ENCODE data around the gene C11orf24.

C11orf24 gene

GRCh38 chr11:68271781-68272608 is at the start of gene C11orf24:
Gene C11orf24 (minus strand): TSS chr11:68271973. CDS start chr11:68263767, 8,206 bp downstream.
- Histone ChIP-seq H3K4me3 (ENCODE audit: low read depth in 1 of 2, low read length in 2 of 2) (peak within 1 kb of the TSS; percentile 83 to 84), H3K27me3 (ENCODE audit: low read depth, low read length) (no peaks in the 10 kb centered on the region), H3K4me1 (ENCODE audit: control insufficient read depth in 1 of 2, insufficient read depth in 2 of 2, low read length in 2 of 2) (peaks cover 0 to 28% of the 10 kb centered on the region in 2 donors), H3K36me3 (ENCODE audit: control insufficient read depth in 1 of 2, insufficient read depth in 2 of 2, low read length in 2 of 2) (peaks cover 11 to 19% of the 10 kb centered on the region in 2 donors), H3K9me3 (ENCODE audit: control insufficient read depth in 1 of 2, low read length in 2 of 2) (no peaks in the 10 kb centered on the region), H3K27ac (ENCODE audit: low read length) (peak within 1 kb of the TSS; percentile 88)

- H3K27me3 ChIP-seq (ENCODE audit: low read depth, low read length), result no peaks in the 10 kb centered on the region
- no peaks in the 10 kb centered on the region for H3K36me3 ChIP-seq (ENCODE audit: control insufficient read depth in 1 of 2, insufficient read depth in 2 of 2, low read length in 2 of 2)
- H3K27ac ChIP-seq (ENCODE audit: low read length), result no peak overlapping the region
- no peak overlapping the region for H3K4me3 ChIP-seq (ENCODE audit: low read depth in 1 of 2, low read length in 2 of 2)
- H3K4me1 ChIP-seq (ENCODE audit: control insufficient read depth in 1 of 2, insufficient read depth in 2 of 2, low read length in 2 of 2), result peaks cover 17 to 48% of the 10 kb centered on the region in 2 donors
- no peaks in the 10 kb centered on the region for H3K9me3 ChIP-seq (ENCODE audit: control insufficient read depth in 1 of 2, low read length in 2 of 2)
Measured at GRCh38 chr11:68317147-68317785, 45.5 kb upstream of the C11orf24 start.

- Histone ChIP-seq H3K4me3 (ENCODE audit: low read depth in 1 of 2, low read length in 2 of 2) (peak overlapping the region; percentile 80 to 81), H3K36me3 (ENCODE audit: control insufficient read depth in 1 of 2, insufficient read depth in 2 of 2, low read length in 2 of 2) (no peaks in the 10 kb centered on the region), H3K4me1 (ENCODE audit: control insufficient read depth in 1 of 2, insufficient read depth in 2 of 2, low read length in 2 of 2) (peaks cover 14 to 39% of the 10 kb centered on the region in 2 donors), H3K27ac (ENCODE audit: low read length) (peak overlapping the region; percentile 77), H3K27me3 (ENCODE audit: low read depth, low read length) (no peaks in the 10 kb centered on the region), H3K9me3 (ENCODE audit: control insufficient read depth in 1 of 2, low read length in 2 of 2) (no peaks in the 10 kb centered on the region)
Measured at GRCh38 chr11:68315171-68315920, 43.6 kb upstream of the C11orf24 start.

GRCh38 chr11:68314203-68315170 is 42.7 kb upstream of the C11orf24 start:
- Histone ChIP-seq H3K4me3 (ENCODE audit: low read depth in 1 of 2, low read length in 2 of 2) (peak overlapping the region; percentile 80 to 81), H3K4me1 (ENCODE audit: control insufficient read depth in 1 of 2, insufficient read depth in 2 of 2, low read length in 2 of 2) (peaks cover 14 to 39% of the 10 kb centered on the region in 2 donors), H3K36me3 (ENCODE audit: control insufficient read depth in 1 of 2, insufficient read depth in 2 of 2, low read length in 2 of 2) (no peaks in the 10 kb centered on the region), H3K9me3 (ENCODE audit: control insufficient read depth in 1 of 2, low read length in 2 of 2) (no peaks in the 10 kb centered on the region), H3K27ac (ENCODE audit: low read length) (peak overlapping the region; percentile 77), H3K27me3 (ENCODE audit: low read depth, low read length) (no peaks in the 10 kb centered on the region)

- peak overlapping the region; percentile 80 to 81 for H3K4me3 ChIP-seq (ENCODE audit: low read depth in 1 of 2, low read length in 2 of 2)
- H3K4me1 ChIP-seq (ENCODE audit: control insufficient read depth in 1 of 2, insufficient read depth in 2 of 2, low read length in 2 of 2), result peaks cover 14 to 39% of the 10 kb centered on the region in 2 donors
- no peaks in the 10 kb centered on the region for H3K27me3 ChIP-seq (ENCODE audit: low read depth, low read length)
- H3K27ac ChIP-seq (ENCODE audit: low read length), result peak overlapping the region; percentile 77
- H3K36me3 ChIP-seq (ENCODE audit: control insufficient read depth in 1 of 2, insufficient read depth in 2 of 2, low read length in 2 of 2), result no peaks in the 10 kb centered on the region
- no peaks in the 10 kb centered on the region for H3K9me3 ChIP-seq (ENCODE audit: control insufficient read depth in 1 of 2, low read length in 2 of 2)
Measured at GRCh38 chr11:68313574-68314202, 41.9 kb upstream of the C11orf24 start.

- H3K36me3 ChIP-seq (ENCODE audit: control insufficient read depth in 1 of 2, insufficient read depth in 2 of 2, low read length in 2 of 2), result no peaks in the 10 kb centered on the region
- peak overlapping the region; percentile 80 to 81 for H3K4me3 ChIP-seq (ENCODE audit: low read depth in 1 of 2, low read length in 2 of 2)
- H3K27ac ChIP-seq (ENCODE audit: low read length), result peak overlapping the region; percentile 77
- no peaks in the 10 kb centered on the region for H3K9me3 ChIP-seq (ENCODE audit: control insufficient read depth in 1 of 2, low read length in 2 of 2)
- H3K4me1 ChIP-seq (ENCODE audit: control insufficient read depth in 1 of 2, insufficient read depth in 2 of 2, low read length in 2 of 2), result peaks cover 14 to 39% of the 10 kb centered on the region in 2 donors
- H3K27me3 ChIP-seq (ENCODE audit: low read depth, low read length), result no peaks in the 10 kb centered on the region
Measured at GRCh38 chr11:68312780-68313573, 41.2 kb upstream of the C11orf24 start.

GRCh38 chr11:68312117-68312779 is 40.5 kb upstream of the C11orf24 start, which contains the start of gene LRP5:
Gene LRP5 (plus strand): TSS chr11:68312591. CDS start chr11:68312715, 124 bp downstream.
- Histone ChIP-seq H3K4me3 (ENCODE audit: low read depth in 1 of 2, low read length in 2 of 2) (peak within 1 kb of the TSS; percentile 80 to 81), H3K27ac (ENCODE audit: low read length) (peak within 1 kb of the TSS; percentile 77), H3K27me3 (ENCODE audit: low read depth, low read length) (no peaks in the 10 kb centered on the region), H3K36me3 (ENCODE audit: control insufficient read depth in 1 of 2, insufficient read depth in 2 of 2, low read length in 2 of 2) (no peaks in the 10 kb centered on the region), H3K4me1 (ENCODE audit: control insufficient read depth in 1 of 2, insufficient read depth in 2 of 2, low read length in 2 of 2) (peaks cover 14 to 34% of the 10 kb centered on the region in 2 donors), H3K9me3 (ENCODE audit: control insufficient read depth in 1 of 2, low read length in 2 of 2) (no peaks in the 10 kb centered on the region)

- Histone ChIP-seq H3K9me3 (ENCODE audit: control insufficient read depth in 1 of 2, low read length in 2 of 2) (no peaks in the 10 kb centered on the region), H3K27me3 (ENCODE audit: low read depth, low read length) (no peaks in the 10 kb centered on the region), H3K4me3 (ENCODE audit: low read depth in 1 of 2, low read length in 2 of 2) (no peak overlapping the region), H3K4me1 (ENCODE audit: control insufficient read depth in 1 of 2, insufficient read depth in 2 of 2, low read length in 2 of 2) (peaks cover 14 to 26% of the 10 kb centered on the region in 2 donors), H3K27ac (ENCODE audit: low read length) (no peak overlapping the region), H3K36me3 (ENCODE audit: control insufficient read depth in 1 of 2, insufficient read depth in 2 of 2, low read length in 2 of 2) (no peaks in the 10 kb centered on the region)
Measured at GRCh38 chr11:68311160-68312116, 39.7 kb upstream of the C11orf24 start.
